ENCODE results near the gene CRYAA.
"Not testable (repeated sequence)": the region's sequence is repeated elsewhere in the genome, so short reads cannot be mapped to it uniquely, and the experiment has no call there.

GRCh38 chr21:43168708-43169107, at the start of gene CRYAA:
- not testable (repeated sequence) for TF ChIP-seq POLR2AphosphoS5, POLR2A (IDR thresholded peaks at IDR 0.05)

Data from prostate gland (tissue), 1 donor.